GM10266 (cell line): Measurements from ENCODE around the gene OR1E2.
"Not testable (repeated sequence)": the region's sequence is repeated elsewhere in the genome, so short reads cannot be mapped to it uniquely, and the experiment has no call there.

Experiments
- DNase-seq: peaks from one replicate; pipeline ENCODE4 v3.0.0; 2012; ENCODE audit errors: extremely low spot score
- TF ChIP-seq, protein P1 (sequence below): IDR thresholded peaks from 2 replicates; pipeline ENCODE4 v1.5.1; 2012; ENCODE audit warnings: mild to moderate bottlenecking, low read depth; ENCODE audit not compliant: control insufficient read depth, insufficient read depth; ENCODE audit errors: missing control alignments

The OR1E2 gene

DNA sequence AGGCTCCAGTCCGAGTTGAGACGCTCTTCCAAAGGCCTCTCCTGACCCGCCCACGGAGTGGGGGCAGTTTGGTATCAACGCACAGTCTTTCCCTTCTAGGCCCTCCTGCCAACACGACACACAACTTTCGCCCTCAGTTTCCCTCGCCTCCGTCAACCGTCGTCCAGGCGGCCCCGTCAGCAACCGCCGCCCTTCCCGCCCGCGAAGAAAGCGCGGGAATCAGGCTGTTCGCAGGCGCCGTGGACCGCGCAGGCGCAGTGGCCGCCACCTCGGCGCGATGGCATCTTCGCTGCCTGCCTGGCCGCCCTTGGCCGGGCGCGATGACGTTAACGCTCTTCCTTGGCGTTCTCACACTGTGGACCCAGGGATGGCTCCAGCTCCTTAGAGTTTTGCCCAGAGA, 38.0 kb upstream of the OR1E2 start, which contains the start of gene SPATA22:
Gene SPATA22 (minus strand): TSS at position 221 of the 400 bp plus-strand sequence. CDS start 2,494 bp downstream, outside the sequence.
- DNase-seq = no peak
- TF ChIP-seq, protein P1, sequence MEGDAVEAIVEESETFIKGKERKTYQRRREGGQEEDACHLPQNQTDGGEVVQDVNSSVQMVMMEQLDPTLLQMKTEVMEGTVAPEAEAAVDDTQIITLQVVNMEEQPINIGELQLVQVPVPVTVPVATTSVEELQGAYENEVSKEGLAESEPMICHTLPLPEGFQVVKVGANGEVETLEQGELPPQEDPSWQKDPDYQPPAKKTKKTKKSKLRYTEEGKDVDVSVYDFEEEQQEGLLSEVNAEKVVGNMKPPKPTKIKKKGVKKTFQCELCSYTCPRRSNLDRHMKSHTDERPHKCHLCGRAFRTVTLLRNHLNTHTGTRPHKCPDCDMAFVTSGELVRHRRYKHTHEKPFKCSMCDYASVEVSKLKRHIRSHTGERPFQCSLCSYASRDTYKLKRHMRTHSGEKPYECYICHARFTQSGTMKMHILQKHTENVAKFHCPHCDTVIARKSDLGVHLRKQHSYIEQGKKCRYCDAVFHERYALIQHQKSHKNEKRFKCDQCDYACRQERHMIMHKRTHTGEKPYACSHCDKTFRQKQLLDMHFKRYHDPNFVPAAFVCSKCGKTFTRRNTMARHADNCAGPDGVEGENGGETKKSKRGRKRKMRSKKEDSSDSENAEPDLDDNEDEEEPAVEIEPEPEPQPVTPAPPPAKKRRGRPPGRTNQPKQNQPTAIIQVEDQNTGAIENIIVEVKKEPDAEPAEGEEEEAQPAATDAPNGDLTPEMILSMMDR = no peak

DNA sequence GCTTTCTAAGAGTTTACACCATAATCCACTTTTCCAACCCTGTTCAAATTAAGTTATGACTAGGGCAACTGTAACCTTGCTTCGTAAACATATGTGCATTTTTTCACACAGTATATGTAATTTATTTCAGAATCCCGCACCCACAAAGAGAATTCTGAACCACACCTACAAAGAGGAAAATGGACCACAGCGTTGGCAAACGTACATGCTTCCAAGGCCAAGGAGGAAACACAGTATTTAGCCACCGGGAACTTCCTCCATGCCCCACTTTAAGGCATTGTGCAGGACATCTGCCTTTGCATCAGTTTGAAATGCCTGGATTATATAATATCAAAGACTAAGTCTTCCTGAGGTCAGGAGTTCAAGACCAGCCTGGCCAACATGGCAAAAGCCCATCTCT, 35.9 kb upstream of the OR1E2 start:
- no peak for DNase-seq
- TF ChIP-seq, protein P1 = no peak

DNA sequence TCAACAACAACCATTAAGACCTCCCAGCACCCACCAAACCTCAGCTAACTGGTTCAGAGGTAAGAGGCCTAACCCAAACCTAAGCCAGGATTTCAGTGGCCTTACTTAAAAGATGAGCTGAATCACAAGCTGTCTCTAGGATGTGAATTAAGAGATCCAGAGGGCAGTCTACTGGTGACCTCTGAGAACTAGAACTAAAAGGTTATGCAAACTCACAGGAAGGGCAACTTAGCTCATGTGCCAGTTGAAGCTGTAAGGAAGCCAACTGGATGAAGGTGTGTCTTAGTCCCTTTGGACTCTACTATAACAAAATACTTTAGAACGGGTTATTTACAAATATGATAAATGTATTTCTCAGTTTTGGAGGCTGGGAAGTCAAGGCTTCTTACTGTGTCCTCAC, 32.7 kb upstream of the OR1E2 start:
- DNase-seq = not testable (repeated sequence)

DNA sequence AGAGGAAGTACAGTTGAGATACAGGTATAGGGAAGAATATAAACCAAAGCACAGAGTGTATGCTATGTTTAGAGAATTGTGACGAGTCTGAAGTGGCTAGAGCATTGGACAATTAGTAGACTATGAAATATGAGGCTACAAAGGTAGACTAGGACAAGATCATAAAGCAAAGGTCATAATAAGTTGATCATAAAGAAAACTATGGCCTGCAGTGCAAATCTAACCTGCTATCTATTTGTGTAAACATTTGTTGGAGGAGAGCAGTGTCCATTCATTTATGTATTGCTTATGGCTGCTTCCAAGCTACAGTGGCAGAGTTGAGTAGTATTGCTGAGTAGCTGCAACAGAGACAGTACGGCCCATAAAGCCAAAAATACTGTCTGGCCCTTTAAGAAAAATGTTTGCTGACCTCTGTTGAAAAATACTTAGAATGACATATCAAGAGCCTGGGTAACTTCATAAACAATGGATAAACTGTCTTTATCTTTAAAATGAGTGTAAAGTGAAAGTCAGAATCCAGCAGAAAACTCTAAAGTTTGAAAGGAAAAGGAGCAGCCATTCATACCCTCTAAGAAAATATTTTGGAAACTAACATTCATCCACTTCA, 14.5 kb upstream of the OR1E2 start:
- TF ChIP-seq, protein P1 = no peak
- no peak for DNase-seq

DNA sequence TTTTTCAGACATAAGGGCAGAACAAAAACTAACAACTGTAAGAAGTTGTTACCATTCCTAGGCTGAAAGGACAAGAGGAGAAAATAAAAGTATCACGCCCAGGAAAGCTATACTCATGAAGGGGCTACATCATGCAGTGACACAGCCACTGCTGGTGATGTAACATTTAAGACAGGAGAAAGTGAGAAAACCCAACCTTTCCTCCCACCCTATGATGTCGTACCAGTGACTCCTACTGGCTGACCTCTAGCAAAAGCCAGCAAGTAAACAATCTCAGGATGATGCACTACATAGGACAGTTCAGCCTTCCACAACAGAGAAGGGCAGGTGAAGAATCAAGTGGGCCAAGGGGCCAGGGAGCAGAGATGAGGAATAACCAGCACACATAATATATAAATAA, 14.0 kb upstream of the OR1E2 start:
- TF ChIP-seq, protein P1 = no peak
- no peak for DNase-seq

DNA sequence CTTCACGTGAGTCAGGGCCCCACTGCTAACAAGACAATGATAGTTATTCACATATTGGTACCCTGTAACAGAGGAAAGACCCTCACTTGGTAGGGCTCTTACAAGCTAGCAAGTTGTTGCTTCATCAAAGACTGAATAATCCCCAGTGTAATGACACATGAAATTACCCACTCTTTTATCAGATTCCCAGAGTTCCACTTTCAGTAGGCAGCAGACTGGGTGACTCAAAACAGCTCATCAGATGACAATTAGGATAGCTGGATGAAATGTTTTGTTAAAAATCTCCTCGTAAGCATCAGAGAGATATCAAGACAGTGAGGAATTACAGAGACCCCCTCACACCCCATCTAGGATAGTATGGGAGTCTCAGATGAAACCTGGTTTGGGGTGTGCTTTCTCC, 6.8 kb upstream of the OR1E2 start:
- DNase-seq = no peak

DNA sequence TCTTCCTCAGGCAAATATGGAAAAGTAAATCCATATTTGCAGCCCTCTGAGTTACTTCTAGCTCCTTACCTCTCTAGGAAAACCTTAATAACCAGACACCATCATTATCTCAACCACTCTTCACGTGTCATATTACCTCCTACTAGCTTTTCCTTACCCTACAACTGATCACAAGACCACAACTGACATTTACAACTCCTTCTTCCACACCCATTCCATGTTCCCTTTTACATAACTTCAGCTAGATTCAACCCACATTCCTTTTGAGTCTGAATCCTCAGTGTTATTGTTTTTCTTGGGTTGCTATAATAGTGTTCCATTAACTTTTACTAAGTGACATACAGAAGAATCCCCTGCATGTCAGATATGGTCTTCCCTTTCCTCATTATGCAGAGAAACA, 4.7 kb upstream of the OR1E2 start:
- DNase-seq = no peak
- TF ChIP-seq, protein P1 = no peak

More for the DNA sequence above, 6.8 kb upstream of the OR1E2 start:
- TF ChIP-seq, protein P1 = no peak

DNA sequence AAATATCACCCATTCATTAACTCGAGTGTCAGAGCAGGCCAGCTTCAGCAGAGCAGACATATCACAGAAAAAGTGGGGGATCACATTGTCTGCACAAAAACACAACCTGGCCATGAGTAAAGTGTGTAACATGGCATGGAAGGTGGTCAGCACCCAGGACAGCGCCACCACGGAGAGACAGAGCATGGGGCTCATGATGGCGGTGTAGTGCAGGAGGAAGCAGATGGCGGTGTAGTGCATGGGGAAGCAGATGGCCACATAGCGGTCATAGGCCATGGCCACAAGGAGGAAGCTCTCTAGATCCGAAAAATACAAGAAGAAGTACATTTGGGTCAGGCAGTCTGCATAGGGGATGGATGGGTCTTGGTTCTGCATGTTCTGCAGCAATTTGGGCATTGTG, 426 bp downstream of the OR1E2 start:
- DNase-seq = not testable (repeated sequence)

DNA sequence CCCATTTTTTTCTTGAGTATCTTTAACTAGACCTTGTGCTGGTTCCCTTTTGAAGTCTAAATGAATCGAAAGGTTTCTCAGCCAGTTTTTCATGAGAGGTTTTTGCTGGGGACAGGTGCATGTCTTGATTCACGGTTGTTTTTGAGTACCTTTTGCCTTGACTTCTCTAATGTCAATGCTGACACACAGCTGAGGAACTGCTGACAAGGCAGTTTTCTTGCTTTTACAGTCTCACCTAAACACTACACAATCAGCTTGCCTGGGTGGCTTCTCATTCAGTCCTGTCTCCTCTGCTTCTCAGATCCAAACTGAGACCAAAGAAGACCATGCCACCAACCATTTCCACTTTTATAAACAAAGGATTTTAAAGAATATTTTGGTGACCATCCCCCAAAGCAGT, 15.4 kb downstream of the OR1E2 start:
- no peak for DNase-seq
- TF ChIP-seq, protein P1 = no peak
